Measurements from ENCODE around the gene GPR162.

DNA sequence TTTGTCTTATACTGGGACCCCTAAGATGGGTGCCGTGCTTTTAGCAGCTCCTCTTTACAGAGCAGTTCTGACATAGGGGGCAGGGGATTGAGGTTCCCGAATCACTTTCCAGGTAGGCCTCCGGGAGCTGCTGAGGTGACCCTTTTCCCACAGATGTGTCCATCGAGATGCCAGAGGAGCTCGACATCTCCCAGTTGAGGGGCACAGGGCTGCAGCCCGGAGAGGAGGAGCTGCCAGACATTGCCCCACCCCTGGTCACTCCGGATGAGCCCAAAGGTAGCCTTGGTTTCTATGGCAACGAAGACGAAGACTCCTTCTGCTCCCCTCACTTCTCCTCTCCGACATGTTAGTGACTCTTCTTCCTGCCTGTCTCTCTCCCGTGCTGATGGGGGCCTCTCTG, 41.4 kb downstream of the GPR162 start:
- no peak for TF ChIP-seq GATA2 (IDR thresholded peaks at IDR 0.05; ENCODE audit: low read depth, low read length)
- no peak for TF ChIP-seq GATA3 (IDR thresholded peaks at IDR 0.05; ENCODE audit: low read depth, low read length)

All from SH-SY5Y (cell line).